ENCODE data around the gene TBC1D10B. TPM values are rescaled to one million over a fixed set of nuclear protein-coding genes. Genes with fewer than 3 reads are reported as not detected.

Gene TBC1D10B
- polyA plus RNA-seq, 3 donors = 12.2 to 36.0 (median 13.8) TPM

DNA sequence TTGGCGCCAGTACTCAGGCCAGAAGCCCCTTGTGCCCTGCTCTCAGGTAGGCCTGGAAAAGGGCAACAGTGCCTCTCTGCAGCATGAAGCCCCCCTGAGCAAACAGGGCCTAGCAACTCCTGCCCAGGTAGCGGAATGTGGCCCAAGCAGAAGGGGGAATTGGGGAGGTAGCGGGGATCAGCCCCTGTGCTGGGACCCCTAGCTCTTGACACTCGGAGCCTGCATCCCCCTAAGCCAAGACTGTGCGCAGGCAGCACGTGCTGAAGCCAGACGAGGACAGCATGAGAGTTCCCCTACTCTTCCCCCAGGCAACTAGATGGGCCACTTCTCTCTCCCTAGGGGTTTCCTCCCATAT is 14.4 kb downstream of the TBC1D10B start:
- 35% methylated on average over 7 of the region's 7 CpGs for WGBS (ENCODE audit: insufficient coverage)
- peak overlapping the region; percentile 88 for H3K9ac ChIP-seq (ENCODE audit: insufficient read depth, low read length, poor library complexity, severe bottlenecking)
- H3K9me3 ChIP-seq (replicated peaks in 1 of 2; ENCODE audit: control insufficient read depth in 1 of 2, insufficient read depth in 1 of 2, low read length in 2 of 2) = no peaks in the 10 kb centered on the region
- H3K36me3 Mint-ChIP-seq = peaks cover 61 to 72% of the 10 kb centered on the region in 2 donors
- H3K79me2 ChIP-seq (ENCODE audit: insufficient read depth, low read length) = peaks cover 68% of the 10 kb centered on the region
- H3K27ac ChIP-seq (ENCODE audit: low read depth in 1 of 2, low read length in 2 of 2) = peak overlapping the region; percentile 94 to 99
- no peaks in the 10 kb centered on the region for H3K27me3 ChIP-seq (ENCODE audit: control insufficient read depth in 2 of 2, insufficient read depth in 2 of 2, low read length in 2 of 2)
- H3K4me1 Mint-ChIP-seq = peaks cover 32% of the 10 kb centered on the region
- H3K4me3 ChIP-seq (replicated peaks in 1 of 3; ENCODE audit: low read depth in 2 of 3, low read length in 3 of 3) = peak overlapping the region; percentile 82 to 100 (median 96)
- H3K27ac Mint-ChIP-seq = peak overlapping the region; percentile 90 to 100 (median 99)
- H3K9me3 Mint-ChIP-seq = no peaks in the 10 kb centered on the region
- H3K4me3 Mint-ChIP-seq = peak overlapping the region; percentile 97 to 99
- peaks cover 83% of the 10 kb centered on the region for H4K20me1 ChIP-seq (ENCODE audit: insufficient read depth, low read length)
- TF ChIP-seq, protein P1, sequence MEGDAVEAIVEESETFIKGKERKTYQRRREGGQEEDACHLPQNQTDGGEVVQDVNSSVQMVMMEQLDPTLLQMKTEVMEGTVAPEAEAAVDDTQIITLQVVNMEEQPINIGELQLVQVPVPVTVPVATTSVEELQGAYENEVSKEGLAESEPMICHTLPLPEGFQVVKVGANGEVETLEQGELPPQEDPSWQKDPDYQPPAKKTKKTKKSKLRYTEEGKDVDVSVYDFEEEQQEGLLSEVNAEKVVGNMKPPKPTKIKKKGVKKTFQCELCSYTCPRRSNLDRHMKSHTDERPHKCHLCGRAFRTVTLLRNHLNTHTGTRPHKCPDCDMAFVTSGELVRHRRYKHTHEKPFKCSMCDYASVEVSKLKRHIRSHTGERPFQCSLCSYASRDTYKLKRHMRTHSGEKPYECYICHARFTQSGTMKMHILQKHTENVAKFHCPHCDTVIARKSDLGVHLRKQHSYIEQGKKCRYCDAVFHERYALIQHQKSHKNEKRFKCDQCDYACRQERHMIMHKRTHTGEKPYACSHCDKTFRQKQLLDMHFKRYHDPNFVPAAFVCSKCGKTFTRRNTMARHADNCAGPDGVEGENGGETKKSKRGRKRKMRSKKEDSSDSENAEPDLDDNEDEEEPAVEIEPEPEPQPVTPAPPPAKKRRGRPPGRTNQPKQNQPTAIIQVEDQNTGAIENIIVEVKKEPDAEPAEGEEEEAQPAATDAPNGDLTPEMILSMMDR (IDR thresholded peaks at IDR 0.05) = no peak
- peak overlapping the region; percentile 100 for H3K4me2 ChIP-seq (replicated peaks; ENCODE audit: extremely low read depth, low read length, poor library complexity, severe bottlenecking)
- peaks cover 26 to 36% of the 10 kb centered on the region in 2 donors for H3K4me1 ChIP-seq (ENCODE audit: control insufficient read depth in 1 of 2, insufficient read depth in 2 of 2, low read length in 2 of 2)
- DNase-seq = peak in 1 of 3 donors; percentile 15
- H3K27me3 Mint-ChIP-seq (ENCODE audit: low read depth in 3 of 3) = peaks cover 0 to 1% (median 0%) of the 10 kb centered on the region in 3 donors
- H3K36me3 ChIP-seq (replicated peaks in 1 of 2; ENCODE audit: control insufficient read depth in 1 of 2, insufficient read depth in 2 of 2, low read length in 2 of 2) = peaks cover 68 to 74% of the 10 kb centered on the region in 2 donors
- intact Hi-C loops (cut with micrococcal nuclease) = loop anchor here (2.0 to 10.0 kb wide), 2 partner anchors 15 to 49 kb away; partner anchors contain the start of genes TBC1D10B (in 1 of the 2) and ZNF771 (in 1 of the 2)
- peak overlapping the region; percentile 81 for H2AFZ ChIP-seq (ENCODE audit: insufficient read depth, low read depth, low read length, poor library complexity, severe bottlenecking)

DNA sequence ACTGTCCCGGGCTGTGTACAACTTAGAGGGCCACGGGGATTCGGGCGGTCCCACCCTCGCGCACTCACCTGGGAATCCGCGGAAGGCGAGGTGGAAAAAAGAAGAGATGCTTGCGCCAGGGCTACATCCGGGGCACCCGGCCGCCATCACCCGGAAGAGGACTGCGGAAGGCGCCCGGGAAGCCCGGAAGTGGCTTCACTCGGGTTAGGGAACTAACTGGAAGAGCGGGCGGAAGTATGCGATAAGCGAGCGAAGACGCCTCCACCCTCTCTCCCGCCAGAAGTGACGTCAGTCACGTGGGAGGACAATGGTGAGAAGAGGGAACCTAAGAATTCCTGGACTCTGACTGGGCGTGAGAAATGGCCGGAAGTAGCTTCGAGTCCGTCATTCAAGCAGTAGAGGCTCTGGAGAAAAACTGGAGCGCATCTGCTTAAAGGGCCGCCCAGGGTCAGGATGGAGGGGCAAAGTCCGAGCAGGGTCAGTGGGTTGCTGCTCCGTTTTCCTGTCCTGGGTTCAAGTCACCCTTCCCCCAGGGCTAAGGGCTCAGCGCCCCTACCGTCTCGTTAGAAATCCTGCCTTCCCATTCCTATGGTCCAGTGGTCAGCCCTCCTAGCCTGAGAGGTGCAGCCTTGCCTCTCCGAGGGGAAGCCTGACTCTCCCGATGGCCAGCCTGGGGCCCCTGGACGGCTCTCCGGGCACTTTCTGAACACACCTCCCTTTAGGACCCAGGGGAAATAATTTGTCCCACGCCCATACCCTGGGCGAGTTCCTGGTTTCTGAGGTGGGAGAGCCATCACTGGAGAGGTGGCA is 14.9 kb downstream of the TBC1D10B start, which contains the start of gene CD2BP2:
TSS of gene CD2BP2 (minus strand) at position 165 of the 810 bp plus-strand sequence. CDS start 627 bp downstream, outside the sequence.
- H3K4me3 Mint-ChIP-seq = peak within 1 kb of the TSS; percentile 97 to 99
- intact Hi-C loops (cut with micrococcal nuclease) = loop anchor here (2.0 to 10.0 kb wide), 2 partner anchors 15 to 49 kb away; partner anchors contain the start of genes TBC1D10B (in 1 of the 2) and ZNF771 (in 1 of the 2)

More for the DNA sequence above, 14.9 kb downstream of the TBC1D10B start, which contains the start of gene CD2BP2:
- Histone ChIP-seq H3K36me3 (replicated peaks in 1 of 2; ENCODE audit: control insufficient read depth in 1 of 2, insufficient read depth in 2 of 2, low read length in 2 of 2) (peaks cover 69 to 74% of the 10 kb centered on the region in 2 donors), H3K9me3 (replicated peaks in 1 of 2; ENCODE audit: control insufficient read depth in 1 of 2, insufficient read depth in 1 of 2, low read length in 2 of 2) (no peaks in the 10 kb centered on the region), H3K27ac (ENCODE audit: low read depth in 1 of 2, low read length in 2 of 2) (peak within 1 kb of the TSS; percentile 94 to 99), H3K27me3 (ENCODE audit: control insufficient read depth in 2 of 2, insufficient read depth in 2 of 2, low read length in 2 of 2) (no peaks in the 10 kb centered on the region), H3K79me2 (ENCODE audit: insufficient read depth, low read length) (peaks cover 62% of the 10 kb centered on the region), H4K20me1 (ENCODE audit: insufficient read depth, low read length) (peaks cover 77% of the 10 kb centered on the region), H3K4me1 (ENCODE audit: control insufficient read depth in 1 of 2, insufficient read depth in 2 of 2, low read length in 2 of 2) (peaks cover 26 to 36% of the 10 kb centered on the region in 2 donors), H3K9ac (ENCODE audit: insufficient read depth, low read length, poor library complexity, severe bottlenecking) (peak within 1 kb of the TSS; percentile 88), H2AFZ (ENCODE audit: insufficient read depth, low read depth, low read length, poor library complexity, severe bottlenecking) (peak within 1 kb of the TSS; percentile 81), H3K4me2 (replicated peaks; ENCODE audit: extremely low read depth, low read length, poor library complexity, severe bottlenecking) (peak within 1 kb of the TSS; percentile 100), H3K4me3 (replicated peaks in 1 of 3; ENCODE audit: low read depth in 2 of 3, low read length in 3 of 3) (peak within 1 kb of the TSS; percentile 82 to 100 (median 96))
- no peaks in the 10 kb centered on the region for H3K9me3 Mint-ChIP-seq
- peaks cover 0 to 1% (median 0%) of the 10 kb centered on the region in 3 donors for H3K27me3 Mint-ChIP-seq (ENCODE audit: low read depth in 3 of 3)
- under 1% methylated on average over 36 of the region's 45 CpGs for WGBS (ENCODE audit: insufficient coverage)
- H3K27ac Mint-ChIP-seq = peak within 1 kb of the TSS; percentile 97 to 100 (median 99)
- peaks cover 33% of the 10 kb centered on the region for H3K4me1 Mint-ChIP-seq
- TF ChIP-seq, protein P1 (IDR thresholded peaks at IDR 0.05) = no peak
- peak; percentile 99 to 100 (median 100) for DNase-seq
- peaks cover 61 to 72% of the 10 kb centered on the region in 2 donors for H3K36me3 Mint-ChIP-seq
